Hematopoietic multipotent progenitor cell treated with erythropoietin and hydrocortisone succinate and interleukin-3 and kit ligand, for 15 days (in vitro differentiated cells): ENCODE data around the gene SNX3.
A peak's percentile ranks its signal among the peaks of the same experiment; 100 is the strongest.
"Not testable (repeated sequence)": the region's sequence is repeated elsewhere in the genome, so short reads cannot be mapped to it uniquely, and the experiment has no call there.

Experiments used
- DNase-seq: peaks from one replicate; pipeline ENCODE4 v3.0.0-alpha.2; 2015; ENCODE audit warnings: low spot score

The SNX3 gene

GRCh38 chr6:108260126-108260808 is 573 bp downstream of the SNX3 start:
- DNase-seq = peak; percentile 90

- no peak for DNase-seq
Observed at GRCh38 chr6:108254433-108255410, 6.1 kb downstream of the SNX3 start.

- DNase-seq = no peak
Observed at GRCh38 chr6:108253241-108253640, 7.6 kb downstream of the SNX3 start.

- no peak for DNase-seq
Observed at GRCh38 chr6:108252055-108252454, 8.8 kb downstream of the SNX3 start.

GRCh38 chr6:108251252-108251651 is 9.6 kb downstream of the SNX3 start:
- DNase-seq = no peak

- no peak for DNase-seq
Observed at GRCh38 chr6:108250240-108250866, 10.5 kb downstream of the SNX3 start.

GRCh38 chr6:108247965-108248536 is 12.8 kb downstream of the SNX3 start:
- DNase-seq = no peak

GRCh38 chr6:108245095-108245494 is 15.7 kb downstream of the SNX3 start:
- not testable (repeated sequence) for DNase-seq

- DNase-seq = no peak
Observed at GRCh38 chr6:108243836-108244235, 17.0 kb downstream of the SNX3 start.

- no peak for DNase-seq
Observed at GRCh38 chr6:108242721-108243120, 18.1 kb downstream of the SNX3 start.

GRCh38 chr6:108242259-108242658 is 18.6 kb downstream of the SNX3 start:
- no peak for DNase-seq

- no peak for DNase-seq
Observed at GRCh38 chr6:108238322-108238721, 22.5 kb downstream of the SNX3 start.

GRCh38 chr6:108236791-108237190 is 24.0 kb downstream of the SNX3 start:
- no peak for DNase-seq

- DNase-seq = no peak
Observed at GRCh38 chr6:108235127-108235526, 25.7 kb downstream of the SNX3 start.

GRCh38 chr6:108228416-108228815 is 32.4 kb downstream of the SNX3 start:
- peak; percentile 90 for DNase-seq

GRCh38 chr6:108227290-108227689 is 33.5 kb downstream of the SNX3 start:
- no peak for DNase-seq

GRCh38 chr6:108222504-108222903 is 38.3 kb downstream of the SNX3 start:
- DNase-seq = no peak

- DNase-seq = no peak
Observed at GRCh38 chr6:108222064-108222463, 38.8 kb downstream of the SNX3 start.

- DNase-seq = no peak
Observed at GRCh38 chr6:108211671-108212070, 49.2 kb downstream of the SNX3 start.

- no peak for DNase-seq
Observed at GRCh38 chr6:108210556-108210955, 50.3 kb downstream of the SNX3 start.

- DNase-seq = no peak
Observed at GRCh38 chr6:108209738-108210137, 51.1 kb downstream of the SNX3 start.

GRCh38 chr6:108207013-108207412 is 53.8 kb downstream of the SNX3 start:
- DNase-seq = no peak
